ENCODE results near the gene RANGAP1.
"Not testable (repeated sequence)": the region's sequence is repeated elsewhere in the genome, so short reads cannot be mapped to it uniquely, and the experiment has no call there.

Gene RANGAP1

DNA sequence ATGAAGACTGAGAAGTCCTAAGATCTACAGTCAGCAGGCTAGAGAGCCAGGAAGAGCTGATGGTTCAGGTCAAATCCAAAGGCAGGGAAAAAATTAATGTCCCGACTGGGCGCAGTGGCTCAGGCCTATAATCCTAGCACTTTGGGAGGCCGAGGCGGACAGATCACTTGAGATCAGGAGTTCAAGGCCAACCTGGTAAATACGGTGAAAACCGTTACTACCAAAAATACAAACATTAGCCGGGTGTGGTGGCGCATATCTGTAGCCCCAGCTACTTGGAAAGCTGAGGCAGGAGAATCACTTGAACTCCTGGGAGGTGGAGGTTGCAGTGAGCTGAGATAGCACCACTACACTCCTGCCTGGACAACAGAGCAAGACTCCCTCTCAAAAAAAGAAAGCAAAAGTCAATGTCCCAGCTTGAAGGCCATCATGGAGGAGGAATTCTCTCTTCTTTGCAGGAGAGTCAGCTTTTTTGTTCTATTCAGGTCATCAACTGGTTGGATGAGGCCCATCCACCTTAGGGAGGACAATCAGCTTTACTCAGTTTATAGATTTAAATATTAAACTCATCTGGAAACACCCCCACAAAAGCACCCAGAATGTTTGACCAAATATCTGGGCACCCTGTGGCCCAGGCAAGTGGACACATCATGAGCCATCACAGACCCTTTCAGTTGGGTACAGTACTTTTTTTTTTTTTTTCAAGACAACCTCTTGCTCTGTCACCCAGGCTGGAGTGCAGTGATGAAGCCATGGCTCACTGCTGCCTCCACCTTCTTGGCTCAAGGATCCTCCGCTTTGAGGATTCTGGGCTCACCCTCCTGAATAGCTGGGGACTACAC lies 11.1 kb upstream of the RANGAP1 start:
- no peak for DNase-seq

DNA sequence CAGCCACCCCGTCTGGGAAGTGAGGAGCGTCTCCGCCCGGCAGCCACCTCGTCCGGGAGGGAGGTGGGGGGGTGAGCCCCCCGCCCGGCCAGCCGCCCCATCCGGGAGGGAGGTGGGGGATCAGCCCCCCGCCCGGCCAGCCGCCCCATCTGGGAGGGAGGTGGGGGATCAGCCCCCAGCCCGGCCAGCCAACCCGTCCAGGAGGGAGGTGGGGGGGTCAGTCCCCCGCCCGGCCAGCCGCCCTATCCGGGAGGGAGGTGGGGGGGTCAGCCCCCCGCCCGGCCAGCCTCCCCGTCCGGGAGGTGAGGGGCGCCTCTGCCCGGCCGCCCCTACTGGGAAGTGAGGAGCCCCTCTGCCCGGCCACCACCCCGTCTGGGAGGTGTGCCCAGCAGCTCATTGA lies 8.8 kb upstream of the RANGAP1 start:
- not testable (repeated sequence) for DNase-seq

DNA sequence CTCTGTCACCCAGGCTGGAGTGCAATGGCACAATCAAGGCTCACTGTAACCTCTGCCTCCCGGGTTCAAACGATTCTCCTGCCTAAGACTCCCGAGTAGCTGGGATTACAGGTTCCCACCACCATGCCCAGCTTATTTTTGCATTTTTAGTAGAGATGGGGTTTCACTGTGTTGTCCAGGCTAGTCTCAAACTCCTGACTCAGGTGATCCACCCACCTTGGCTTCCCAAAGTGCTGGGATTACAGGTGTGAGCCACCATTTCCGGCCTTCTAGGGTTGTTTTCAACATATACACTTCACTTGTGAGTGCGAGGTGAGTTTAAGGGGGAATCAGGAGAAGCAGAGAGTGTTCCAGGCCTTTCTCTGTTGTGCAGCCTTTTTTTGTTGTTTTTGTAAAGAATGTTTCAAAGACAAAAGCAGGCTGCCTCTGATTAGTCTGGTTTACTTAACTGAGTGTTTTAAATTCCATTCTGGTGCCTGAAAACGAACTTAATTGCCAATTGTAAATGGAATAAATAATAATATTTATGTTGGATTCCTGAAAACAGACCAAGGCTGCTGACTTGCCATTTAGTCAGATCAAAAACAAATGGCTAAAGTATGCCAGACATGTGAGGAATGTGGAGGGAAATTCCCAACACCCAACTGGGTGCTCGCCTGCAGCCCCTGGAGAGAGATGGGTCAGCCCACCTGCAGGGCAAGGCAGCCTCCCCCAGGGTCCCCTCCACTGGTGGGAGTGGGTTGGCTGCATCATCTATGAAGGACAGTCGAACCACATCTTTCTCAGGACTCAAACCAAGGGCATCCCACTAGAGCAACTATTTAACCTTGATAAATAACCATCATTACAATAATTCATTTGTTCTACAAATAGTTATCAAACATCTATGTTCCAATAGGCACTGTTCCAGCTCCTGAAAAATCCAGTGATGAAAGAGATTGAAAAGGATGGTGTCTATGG lies 4.6 kb upstream of the RANGAP1 start:
- DNase-seq = no peak

DNA sequence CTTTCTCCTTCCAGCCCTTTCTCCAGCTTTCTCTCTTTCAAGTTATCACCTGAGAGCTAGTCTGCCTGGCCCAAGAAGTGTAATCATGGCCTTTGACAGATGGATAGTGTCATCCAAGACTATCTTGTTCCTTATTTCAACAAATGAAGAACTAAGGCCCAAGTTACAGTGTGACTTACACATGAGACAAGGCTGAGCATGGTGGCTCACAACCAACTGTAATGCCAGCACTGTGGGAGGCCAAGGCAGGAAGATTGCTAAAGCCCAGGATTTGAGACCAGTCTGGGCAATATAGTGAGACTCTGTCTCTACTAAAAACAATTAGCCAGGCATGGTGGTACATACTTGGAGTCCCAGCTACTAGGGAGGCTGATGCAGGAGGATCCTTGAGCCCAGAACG lies 3.7 kb upstream of the RANGAP1 start:
- DNase-seq = peak; percentile 71

DNA sequence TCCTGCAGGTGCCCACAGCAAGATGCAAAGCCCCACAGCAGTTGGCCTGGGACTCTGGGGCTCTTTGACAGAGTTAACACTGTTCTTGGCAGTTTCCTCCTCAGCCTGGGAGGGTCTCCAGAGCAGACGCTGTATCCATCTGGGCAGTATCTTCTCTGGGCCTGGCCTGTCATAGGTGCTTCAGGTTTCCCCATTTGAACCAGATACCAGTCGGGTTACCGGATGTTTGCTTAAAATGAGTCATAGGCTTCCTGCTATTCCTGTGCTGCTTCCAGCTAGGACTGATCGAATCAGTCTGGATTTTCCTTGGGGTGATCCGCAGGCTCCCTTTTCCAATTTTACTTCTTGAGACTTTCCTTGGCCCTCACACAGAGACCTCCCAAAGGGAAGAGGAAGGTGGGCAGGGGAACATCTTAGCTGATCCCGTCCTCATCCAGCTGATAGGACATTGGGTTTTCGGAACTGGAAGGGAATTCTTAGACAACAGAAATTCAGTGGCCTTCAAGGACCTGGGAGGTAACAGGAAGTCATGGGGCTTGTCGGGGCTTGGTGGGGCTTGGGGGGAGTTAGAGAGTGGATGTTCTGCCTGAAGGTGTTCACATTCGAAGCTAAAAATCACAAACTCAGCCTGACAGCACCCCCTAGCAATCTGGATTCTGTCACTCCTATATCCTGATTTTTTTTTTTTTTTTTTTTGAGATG lies 2.4 kb upstream of the RANGAP1 start:
- no peak for DNase-seq

DNA sequence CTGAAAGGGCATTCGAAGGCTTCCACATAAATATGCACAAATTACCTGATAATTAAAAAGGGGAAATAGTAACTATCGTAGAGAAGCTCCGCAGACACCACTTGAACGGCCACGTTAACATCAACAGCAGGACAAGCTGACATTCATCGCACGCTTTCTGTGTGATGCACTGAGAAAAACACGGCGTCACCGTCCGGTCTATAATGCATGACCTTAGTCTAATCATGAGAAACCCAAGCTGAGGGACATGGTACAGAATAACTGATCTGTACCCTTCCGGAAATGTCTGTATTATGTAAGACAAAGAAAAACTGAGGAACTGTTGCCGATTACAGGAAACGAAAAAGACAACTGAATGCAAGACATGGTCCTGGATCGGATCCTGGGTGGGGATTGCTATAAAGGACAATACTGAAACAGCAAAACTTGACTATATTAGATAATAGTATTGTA lies 678 bp upstream of the RANGAP1 start:
- DNase-seq = peak; percentile 90

DNA sequence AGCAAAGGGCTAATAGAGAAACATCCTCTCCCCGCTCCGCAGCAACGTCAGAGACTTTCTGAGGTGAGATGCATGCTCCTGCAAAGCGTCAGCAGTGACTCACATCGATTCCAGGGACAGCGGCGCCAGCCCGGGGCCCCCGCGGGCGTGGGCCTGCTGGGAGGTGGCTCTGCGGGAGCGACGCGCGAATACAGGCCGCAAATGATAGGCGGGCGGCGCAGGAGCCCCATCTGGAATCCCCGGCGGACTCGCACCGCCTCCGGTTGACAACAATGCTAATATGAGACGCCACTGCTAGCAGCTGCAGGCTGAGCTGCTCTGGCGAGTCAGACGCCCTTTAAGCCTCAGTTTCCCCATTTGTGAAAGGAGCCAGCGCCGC lies 557 bp downstream of the RANGAP1 start:
- DNase-seq = peak; percentile 75

DNA sequence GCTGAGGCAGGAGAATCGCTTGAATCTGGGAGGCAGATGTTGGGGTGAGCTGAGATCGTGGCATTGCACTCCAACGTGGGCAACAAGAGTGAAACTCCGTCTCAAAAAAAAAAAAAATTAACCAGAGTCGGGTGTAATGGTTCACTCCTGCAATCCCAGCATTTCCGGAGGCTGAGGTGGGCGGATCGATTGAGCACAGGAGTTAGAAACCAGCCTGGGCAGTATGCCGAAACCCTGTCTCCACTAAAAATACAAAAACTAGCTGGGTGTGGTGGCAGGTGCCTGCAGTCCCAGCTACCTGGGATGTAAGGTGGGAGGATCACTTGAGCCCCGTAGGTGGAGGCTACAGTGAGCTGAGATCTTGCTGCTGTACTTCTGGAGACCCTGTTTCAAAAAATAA lies 1.5 kb downstream of the RANGAP1 start:
- no peak for DNase-seq

DNA sequence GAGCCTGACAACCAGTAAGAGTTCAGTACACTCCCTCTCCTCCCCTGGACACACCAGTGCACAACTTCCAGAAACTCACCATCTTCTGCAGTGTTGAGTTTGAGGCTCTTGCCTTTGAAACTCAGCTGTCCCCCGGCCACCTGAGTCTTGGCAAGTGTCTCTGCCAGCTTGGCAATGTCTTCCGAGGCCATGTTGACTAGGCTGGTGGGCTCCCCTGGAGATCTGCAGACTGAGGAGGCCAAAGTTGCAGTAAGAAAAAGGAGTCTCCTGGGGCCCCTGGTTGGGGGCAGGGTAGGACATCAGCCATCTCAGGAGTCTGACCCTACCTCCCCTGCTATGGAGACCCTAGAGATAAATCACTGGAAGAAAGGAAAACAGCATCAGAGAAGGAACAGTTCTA lies 5.1 kb downstream of the RANGAP1 start:
- no peak for DNase-seq

DNA sequence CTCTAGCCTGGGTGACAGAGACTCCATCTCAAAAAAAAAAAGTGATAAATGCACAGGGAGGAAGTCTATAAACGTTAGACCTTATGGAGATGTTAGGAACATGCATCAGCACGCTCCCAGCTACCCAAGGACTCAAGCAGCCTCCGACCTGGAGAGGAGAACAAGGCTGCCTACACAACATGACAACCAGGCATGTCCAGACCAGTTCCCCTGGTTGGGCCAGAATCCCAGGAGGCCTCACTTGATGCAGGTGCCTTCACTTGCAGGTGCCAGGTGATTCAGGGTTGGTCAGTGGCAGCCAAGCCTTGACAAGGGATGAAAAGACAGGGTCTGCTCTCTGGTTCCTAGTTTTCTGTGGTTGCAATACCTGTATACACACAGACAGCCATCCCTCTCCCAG lies 5.9 kb downstream of the RANGAP1 start:
- DNase-seq = no peak

DNA sequence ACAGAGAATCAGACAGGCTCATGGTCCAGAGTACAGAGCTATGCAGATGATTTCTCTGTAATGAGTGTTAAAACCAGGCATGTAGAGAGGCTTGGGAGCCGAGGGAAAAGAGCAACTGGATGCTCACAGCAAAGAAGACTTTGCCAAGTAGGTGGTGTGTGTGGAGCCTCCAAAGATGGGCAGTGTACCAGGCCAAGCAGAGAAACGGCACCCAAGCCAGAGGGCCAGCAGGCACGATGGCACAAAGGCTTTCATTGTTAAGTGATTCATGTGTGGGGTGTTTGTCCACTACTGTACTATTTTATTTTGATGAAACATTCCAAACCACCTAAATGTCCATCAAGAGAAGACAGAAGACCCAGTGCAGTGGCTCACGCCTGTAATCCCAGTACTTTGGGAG lies 11.1 kb downstream of the RANGAP1 start:
- no peak for DNase-seq

DNA sequence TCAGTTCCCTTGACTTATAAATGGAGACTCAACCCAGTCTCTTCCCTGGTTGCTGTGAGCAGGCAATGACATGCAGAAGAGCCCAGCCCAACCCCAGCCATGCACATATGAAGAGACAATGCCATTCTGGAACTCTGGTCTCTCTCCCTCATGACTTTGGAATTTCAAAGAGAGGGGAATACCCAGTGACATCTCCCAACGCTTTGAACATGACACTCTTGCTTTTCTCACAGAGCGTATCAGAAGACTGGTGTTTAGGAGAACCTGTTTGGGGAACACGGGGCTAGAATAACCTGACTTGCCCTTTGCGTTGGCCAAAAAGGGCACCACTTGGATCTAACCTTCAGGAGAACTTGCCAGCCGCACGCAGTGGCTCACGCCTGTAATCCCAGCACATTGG lies 12.9 kb downstream of the RANGAP1 start:
- no peak for DNase-seq

DNA sequence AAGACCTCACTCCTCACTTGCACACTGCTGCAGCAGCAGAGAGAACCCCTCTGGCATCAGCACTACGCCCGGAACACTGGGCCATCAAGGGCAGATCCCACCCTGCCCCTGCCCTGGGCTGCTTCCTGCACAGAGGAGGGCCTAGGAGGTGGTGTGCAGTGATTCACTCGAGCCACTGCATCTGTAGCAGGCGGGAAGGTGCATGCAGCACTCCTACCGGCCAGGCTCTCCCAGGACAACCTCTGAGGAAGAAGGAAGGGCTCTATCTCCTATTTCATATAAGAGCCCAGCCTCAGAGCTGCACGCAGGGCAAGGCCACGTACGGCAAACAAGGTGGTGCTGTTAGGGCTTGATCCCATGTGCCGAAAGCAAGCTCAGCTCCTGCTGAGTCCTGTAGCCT lies 14.2 kb downstream of the RANGAP1 start:
- no peak for DNase-seq

DNA sequence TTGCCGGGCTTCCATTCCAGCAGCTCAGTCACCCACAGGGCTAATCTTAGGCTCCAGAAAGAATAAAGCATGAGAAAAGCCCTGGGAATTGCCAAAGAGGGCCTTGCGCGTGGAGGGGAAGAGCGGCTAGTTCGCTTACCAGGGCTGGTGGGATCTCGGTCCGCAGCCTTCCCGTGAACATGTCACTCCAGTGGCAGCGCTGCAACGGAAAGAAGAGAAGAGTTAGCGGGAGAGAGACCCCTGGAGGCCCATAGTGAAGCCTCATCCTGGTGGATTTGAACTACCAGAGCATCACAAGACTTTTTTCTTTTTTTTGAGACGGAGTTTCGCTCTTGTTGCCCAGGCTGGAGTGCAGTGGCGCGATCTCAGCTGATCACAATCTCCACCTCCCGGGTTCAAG lies 18.0 kb downstream of the RANGAP1 start:
- DNase-seq = no peak

DNA sequence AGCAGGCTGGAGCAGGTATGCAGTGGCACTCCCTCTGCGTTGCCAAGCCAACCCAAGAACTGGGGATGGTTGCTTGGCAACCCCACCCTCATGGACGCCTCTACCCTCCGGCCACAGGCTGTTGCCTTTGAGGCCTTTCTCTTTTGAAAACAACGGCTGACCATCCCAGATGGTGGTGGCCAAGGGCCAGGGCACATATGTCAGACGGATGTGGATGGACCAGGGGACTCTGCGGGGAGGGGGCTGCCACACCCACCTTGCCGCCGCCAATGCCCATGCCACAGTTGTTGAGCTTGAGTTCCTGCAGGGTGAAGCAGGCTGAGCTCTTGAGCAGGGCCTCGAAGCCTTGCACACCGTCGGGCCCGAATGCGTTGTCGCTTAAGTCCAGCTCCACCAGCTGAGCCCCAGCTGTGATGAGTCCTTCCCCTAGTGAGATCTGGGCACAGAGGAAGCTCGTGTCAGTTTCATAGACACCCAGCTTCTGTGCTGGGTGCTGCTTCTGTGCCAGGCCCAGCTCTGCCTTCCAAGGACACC lies 21.5 kb downstream of the RANGAP1 start:
- no peak for DNase-seq

DNA sequence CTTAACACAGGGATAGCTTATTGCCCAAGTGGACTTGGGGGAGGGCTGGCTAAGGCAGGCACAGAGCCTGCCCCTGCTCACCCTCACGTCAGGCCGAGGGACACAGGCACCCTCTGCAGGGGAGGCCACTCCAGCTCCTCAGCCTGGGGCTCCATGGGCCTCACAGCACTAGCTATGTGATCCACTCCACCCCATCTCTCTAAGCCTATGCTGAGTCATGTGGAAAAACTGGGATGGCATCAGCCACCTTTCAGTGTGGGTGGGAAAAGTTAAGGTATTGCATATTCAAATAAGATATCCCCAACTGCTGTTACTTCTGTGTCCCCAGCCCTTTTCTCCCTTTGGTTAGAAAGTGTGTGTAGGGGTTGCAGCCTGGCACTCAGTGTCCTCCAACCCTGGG lies 22.3 kb downstream of the RANGAP1 start:
- DNase-seq = no peak

DNA sequence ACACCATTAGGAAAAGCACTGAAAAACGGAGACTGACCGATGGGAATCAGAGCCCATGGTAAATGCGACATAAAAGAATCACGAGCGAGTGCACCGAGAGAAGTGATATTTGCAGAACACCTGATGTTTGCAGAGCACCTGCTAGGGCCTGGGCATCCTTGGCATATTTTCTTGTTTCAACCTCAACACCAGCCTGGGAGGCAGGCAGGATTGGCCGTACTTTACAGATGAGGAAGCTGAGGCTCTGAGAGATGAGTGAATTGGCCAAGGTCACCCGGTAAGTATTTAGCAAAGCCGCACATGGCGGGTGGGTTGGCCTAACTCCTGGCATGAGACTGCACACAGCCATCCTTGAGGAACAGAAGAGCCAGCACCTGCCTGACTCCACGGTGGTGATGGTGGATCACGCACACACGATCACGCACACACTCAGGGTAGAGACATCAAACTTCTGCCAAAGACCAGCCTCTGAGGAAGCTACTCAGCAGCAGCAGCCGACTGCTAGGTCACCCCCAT lies 23.7 kb downstream of the RANGAP1 start:
- no peak for DNase-seq

DNA sequence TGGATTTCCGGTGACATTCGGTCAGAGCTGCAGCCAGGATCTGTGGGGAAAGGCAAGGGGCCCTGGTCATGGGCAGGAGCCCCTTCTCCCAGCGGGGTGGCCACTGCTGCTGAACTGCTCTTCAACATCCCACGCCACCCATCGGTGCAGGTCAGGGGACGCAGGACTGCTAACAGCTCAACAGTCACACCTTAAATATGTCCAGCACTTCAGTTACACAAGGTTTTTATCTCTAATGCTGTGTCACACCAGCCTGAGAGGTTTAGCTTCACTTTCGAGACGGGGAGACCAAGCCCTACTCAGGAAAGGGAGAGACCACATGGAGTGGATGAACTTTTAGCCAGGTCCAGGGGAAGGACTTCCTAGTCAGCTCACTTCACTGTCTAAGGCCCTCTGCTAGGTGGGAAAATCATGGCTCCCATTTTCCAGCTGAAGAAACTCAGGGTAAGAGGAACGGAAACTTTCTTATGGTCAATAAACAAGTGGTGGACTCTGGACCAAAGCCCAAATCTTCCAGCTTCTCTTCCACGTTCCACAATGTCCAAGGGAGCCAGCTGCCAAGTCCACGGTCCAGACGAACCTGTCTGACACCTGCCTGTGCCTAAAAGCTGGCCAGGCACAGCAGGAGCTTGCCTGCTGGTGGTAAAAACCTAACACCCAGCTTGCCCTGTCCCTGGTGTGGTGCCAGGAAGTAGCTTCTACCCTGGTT lies 24.3 kb downstream of the RANGAP1 start:
- no peak for DNase-seq

DNA sequence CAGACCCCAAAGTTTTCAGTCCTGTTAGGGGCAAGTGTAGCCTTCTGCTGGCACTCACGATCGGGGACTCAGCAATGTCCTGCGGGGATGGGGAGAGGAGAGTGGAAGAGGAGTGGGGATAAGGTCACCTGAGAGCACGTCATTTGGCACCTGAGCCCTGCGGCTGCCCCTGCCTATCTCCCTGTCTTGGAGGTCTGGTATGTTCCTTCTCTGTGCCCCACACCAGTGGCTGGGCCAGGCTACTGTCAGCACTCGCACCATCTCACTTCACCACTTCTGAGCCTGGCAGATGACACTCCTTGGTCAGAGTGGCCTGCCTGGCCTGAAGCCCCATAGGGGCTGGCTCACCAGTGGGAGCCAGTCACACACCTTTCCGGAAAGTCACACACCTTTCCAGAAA lies 25.1 kb downstream of the RANGAP1 start:
- DNase-seq = no peak

DNA sequence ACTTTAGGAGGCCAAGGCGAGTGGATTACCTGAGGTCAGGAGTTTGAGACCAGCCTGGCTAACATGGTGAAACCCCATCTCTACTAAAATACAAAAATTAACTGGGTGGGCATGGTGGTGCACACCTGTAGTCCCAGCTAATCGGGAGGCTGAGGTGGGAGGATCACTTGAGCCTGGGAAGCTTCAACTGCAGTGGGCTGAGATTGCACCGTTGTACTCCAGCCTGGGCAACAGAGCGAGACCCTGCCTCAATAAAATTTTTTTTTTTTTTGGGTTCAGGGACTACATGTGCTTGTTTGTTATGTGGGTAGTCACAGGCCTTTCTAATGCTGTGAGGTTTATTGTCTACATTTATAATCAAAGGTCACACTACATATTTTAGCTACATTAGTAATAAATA lies 26.2 kb downstream of the RANGAP1 start:
- DNase-seq = not testable (repeated sequence)

DNA sequence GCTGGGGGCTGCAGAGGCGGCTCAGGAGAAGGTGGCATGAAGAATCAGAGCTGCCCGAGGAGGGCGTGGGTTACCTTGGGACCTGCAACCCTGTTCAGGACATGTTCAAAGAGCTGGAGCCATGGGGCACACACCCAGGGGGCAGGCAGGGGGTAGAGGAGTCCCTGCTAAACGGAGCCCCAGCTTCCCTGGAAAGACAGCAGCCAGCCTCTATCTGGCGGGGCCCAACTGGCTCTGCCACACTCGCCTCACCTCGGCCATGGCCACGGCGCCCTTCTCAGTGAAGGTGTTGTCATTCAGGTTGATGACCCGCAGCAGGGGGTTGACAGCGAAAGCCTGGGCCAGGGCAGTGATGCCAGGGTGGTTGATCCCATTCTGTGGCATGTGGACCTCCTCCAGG lies 28.3 kb downstream of the RANGAP1 start:
- DNase-seq = no peak

All from MV-4-11 (cell line).